Measurements from ENCODE around the gene MT2A.

DNA sequence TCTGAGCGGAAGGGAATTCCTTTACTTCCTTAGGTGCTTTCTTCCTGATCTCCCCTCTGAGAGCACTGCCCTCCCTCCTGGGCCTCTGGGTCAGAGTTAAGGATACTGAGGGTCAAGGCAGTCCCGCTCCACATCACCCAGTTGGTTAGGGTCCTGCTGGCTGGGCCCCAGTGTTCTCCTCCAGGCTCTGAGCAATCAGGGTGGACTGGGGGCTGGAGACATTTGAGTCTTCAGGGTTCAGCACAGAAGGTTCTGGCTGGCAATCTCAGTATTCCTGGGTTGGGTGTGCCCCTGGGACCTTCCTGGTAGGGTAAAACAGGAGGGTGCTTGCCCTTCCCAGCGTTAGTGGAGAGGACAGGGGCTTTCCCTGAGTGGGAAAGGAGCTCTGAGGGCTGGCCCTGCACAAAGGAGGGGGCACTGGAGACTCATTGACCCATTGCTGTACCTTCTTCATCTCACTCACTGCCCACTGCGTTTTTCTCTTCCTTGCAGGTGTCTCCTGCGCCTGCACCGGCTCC lies 24.5 kb downstream of the MT2A start:
- TF ChIP-seq, protein P1, sequence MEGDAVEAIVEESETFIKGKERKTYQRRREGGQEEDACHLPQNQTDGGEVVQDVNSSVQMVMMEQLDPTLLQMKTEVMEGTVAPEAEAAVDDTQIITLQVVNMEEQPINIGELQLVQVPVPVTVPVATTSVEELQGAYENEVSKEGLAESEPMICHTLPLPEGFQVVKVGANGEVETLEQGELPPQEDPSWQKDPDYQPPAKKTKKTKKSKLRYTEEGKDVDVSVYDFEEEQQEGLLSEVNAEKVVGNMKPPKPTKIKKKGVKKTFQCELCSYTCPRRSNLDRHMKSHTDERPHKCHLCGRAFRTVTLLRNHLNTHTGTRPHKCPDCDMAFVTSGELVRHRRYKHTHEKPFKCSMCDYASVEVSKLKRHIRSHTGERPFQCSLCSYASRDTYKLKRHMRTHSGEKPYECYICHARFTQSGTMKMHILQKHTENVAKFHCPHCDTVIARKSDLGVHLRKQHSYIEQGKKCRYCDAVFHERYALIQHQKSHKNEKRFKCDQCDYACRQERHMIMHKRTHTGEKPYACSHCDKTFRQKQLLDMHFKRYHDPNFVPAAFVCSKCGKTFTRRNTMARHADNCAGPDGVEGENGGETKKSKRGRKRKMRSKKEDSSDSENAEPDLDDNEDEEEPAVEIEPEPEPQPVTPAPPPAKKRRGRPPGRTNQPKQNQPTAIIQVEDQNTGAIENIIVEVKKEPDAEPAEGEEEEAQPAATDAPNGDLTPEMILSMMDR (IDR thresholded peaks at IDR 0.05; ENCODE audit: insufficient read depth, low read depth, low read length): no peak
- TF ChIP-seq EZH2 (IDR thresholded peaks at IDR 0.05; ENCODE audit: insufficient read depth, low read length): peak; percentile 70

All from astrocyte (in vitro differentiated cells and primary cell).